CD4-positive, alpha-beta T cell treated with Interleukin-17A for 1 hour (primary cell): Measurements from ENCODE around the gene FGF7.
"Not testable (repeated sequence)": the region's sequence is repeated elsewhere in the genome, so short reads cannot be mapped to it uniquely, and the experiment has no call there.

Source experiments
- DNase-seq: peaks from one replicate; pipeline ENCODE4 v3.0.0-alpha.2; 2020

FGF7 gene

GRCh38 chr15:49439678-49440395 is 16.8 kb downstream of the FGF7 start:
- DNase-seq = no peak

DNA sequence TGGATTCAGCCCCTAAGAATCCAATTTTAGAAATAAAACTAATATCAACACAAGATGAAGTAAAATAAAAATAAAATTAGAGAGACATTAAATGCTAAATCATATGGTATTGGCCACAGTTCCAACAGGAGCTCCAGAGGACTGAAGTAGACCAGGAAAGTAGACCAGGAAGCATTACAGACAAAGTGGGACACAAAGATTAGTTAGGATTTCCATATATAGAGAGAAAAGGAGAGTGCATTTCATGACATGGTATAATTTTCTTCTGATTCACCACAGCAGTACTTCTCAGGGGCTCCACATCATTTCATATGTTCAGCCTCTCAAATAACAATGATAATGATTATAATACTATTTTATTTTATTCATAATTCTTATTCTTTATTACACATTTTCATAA is 18.3 kb downstream of the FGF7 start:
- no peak for DNase-seq

DNA sequence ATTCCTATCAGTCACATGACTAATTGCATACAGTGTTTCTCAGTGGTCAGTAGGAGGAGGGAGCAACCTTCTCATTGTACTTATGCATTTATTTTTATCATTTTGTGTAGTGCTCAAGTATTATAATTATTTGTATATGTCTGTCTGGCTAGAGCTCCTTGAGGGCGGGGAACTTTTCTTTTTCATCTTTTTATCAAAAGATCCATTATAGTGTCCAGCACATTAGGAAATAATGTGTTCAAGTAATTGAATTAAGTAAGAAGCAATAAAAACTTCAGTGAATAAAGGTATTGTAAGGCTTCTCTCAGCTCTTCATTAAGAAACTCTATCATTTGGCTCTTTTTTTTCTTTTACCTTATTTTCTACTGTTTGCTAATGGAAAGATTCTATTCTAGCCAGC is 18.8 kb downstream of the FGF7 start:
- no peak for DNase-seq

DNA sequence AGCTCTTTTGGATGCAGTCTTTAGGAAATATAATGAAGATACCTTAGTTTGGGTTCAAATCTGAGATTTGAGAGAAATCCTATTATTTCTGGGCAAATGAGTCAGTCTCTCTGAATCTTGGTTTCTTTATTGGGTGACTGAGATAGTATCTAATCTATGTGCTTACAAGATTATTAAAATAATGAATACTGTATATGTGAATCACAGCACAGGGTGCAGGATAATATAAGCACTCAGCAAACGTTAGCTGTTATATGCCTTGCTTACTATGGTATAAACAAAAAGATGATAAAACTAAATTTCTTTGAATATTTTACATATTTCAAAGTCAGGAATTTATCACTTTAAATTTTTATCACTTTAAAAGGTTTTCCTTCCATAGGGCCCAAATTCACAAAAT is 29.6 kb downstream of the FGF7 start:
- DNase-seq = no peak

DNA sequence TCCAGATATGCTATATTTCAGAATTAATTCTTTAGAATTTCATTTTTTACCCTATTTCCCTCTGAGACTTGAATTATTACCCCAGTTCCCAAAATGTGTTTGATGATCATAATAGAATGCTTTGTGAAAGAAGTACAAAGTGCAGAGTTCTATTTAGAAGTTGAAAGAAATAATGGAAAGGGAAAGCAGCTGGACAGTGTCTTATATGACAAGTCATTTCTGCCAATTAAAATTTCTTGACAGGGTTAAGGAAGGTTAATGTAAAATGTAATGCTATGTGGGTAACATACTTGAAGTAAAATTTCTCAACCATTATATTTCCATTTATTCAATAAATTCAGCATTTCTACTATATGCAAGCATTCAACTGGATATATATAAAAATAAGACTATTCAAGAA is 33.1 kb downstream of the FGF7 start:
- DNase-seq = no peak

DNA sequence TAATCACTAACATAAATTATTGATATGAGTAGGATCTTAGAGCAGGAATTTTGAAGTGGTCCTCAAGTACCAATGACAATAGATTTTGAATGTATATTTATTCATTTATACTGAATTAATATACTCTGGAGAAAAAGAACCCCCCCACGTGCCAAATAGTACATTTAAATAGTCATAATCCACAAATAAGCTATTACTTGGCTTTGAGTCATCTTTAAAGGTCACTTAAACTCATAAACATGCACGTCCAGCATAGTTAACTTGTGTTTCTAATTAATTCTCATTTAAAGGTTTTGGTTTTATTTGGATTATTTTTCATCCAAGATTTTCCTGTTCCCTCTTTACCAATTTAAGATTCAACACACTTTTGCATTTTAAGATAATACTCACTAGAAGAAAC is 35.1 kb downstream of the FGF7 start:
- DNase-seq = no peak

- no peak for DNase-seq
Measured at GRCh38 chr15:49460411-49460941, 37.4 kb downstream of the FGF7 start.

GRCh38 chr15:49462232-49462844 is 39.3 kb downstream of the FGF7 start:
- DNase-seq = no peak

DNA sequence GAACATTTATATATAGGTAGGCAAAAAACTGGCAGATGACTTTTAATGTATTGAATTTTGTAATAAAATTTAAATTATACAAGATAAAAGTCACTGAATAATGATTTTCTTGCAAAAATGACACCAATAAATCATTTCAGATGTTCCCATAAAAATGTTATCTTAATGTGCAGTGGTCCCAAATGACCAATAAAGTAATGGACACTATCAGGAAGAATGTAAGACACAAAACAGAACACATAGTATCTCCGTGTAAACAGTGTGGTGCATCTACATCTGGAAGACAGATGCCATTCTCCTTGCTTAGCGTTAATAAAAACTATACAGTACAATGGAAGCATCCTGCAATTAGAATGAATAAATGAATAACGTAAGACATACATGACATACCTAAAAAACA is 41.5 kb downstream of the FGF7 start:
- no peak for DNase-seq

- no peak for DNase-seq
Measured at GRCh38 chr15:49466119-49466518, 43.1 kb downstream of the FGF7 start.

DNA sequence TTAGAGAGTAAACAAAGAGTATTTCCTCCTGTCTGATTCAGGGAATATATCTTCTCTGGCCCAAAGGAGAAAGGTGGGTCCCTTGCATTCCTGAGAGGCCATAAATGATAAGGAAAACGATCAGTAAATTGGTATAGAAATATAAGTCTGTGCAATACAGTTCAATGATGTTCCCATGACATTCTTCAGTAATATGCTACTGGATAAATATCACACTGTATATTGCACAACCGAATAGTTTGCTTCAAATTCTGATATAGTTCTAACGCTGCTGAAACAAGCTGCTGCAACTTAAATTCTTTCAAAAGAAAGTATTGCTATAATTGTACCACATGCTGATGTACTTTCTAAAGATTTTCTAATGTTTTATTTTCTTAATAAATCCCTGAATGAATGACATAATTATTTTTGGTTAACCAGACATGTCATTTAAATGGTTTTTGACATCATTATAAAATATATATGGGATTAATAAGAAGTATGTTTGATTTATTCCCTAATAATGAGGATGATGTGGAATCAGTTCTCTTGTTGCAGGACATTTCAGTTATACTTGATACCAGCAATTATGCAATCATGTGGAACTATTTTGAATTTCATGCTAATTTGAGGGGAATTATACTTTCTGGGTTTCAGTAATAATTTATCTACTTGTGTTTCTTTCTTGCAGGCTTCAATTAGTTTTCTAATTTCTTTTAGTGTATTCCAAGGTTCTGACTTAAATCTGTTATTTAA is 44.9 kb downstream of the FGF7 start:
- no peak for DNase-seq

GRCh38 chr15:49468481-49468839 is 45.4 kb downstream of the FGF7 start:
- DNase-seq = no peak

DNA sequence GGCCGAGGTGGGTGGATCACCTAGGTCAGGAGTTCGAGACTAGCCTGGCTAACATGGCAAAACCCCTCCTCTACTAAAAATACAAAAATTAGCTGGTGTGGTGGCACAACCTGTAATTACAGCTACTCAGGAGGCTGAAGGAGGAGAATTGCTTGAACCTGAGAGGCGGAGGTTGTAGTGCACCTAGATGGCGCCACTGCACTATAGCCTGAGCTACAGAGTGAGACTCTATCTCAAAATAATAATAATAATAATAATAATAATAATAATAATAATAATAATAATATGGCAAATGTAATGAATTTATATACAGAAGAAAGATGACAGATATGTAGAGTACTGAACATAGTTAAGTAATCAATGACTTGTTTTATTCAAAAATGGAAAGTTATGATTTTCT is 48.2 kb downstream of the FGF7 start:
- peak; percentile 19 for DNase-seq

DNA sequence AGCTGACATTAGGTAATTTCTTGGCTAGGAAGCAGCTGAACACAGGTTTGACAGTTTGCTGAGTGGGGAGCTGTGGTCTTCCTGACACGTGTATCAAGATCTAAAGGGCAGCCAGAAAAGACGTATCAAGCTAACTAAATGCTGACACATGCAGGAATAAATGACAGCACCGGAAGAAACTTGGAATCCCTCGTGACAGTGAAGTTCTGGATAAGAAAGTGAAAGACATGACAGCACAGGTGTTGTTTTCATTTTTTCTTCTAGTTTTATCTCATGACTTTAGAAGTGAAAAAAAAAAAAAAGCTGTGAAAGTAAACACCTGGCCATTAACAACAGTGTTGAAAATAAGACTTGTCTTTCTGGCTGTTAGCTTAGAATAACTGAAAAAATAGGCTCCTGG is 48.7 kb downstream of the FGF7 start:
- no peak for DNase-seq

DNA sequence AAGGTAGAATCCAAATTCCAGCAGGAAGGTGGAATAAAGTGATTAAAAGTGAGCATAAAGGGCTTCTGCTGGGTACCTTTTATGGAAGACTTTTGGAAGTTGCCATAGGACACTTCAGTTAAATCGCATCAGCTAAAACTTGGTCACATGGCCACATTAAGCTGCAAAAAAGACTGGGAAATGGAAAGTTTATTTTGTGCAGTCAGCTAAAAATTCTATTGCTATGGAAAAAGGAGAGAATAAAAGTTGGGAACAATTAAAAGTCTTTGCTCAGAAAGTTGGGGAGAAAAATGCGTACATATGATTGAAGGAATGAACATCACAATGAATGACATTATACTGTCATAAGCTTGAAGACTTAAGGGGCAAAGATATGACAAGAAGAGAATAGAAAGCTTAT is 49.3 kb downstream of the FGF7 start:
- DNase-seq = no peak

GRCh38 chr15:49473031-49473430 is 50.0 kb downstream of the FGF7 start:
- DNase-seq = no peak

GRCh38 chr15:49478021-49478420 is 55.0 kb downstream of the FGF7 start:
- DNase-seq = not testable (repeated sequence)

GRCh38 chr15:49478982-49479381 is 55.9 kb downstream of the FGF7 start:
- DNase-seq = not testable (repeated sequence)

DNA sequence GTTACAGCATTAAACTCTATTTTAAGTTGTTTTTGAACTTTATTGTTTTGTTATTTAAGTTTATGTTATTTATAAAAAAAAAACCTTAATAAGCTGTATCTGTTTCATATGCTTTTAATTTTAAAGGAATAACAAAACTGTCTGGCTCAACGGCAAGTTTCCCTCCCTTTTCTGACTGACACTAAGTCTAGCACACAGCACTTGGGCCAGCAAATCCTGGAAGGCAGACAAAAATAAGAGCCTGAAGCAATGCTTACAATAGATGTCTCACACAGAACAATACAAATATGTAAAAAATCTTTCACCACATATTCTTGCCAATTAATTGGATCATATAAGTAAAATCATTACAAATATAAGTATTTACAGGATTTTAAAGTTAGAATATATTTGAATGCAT is 62.4 kb downstream of the FGF7 start:
- DNase-seq = not testable (repeated sequence)

DNA sequence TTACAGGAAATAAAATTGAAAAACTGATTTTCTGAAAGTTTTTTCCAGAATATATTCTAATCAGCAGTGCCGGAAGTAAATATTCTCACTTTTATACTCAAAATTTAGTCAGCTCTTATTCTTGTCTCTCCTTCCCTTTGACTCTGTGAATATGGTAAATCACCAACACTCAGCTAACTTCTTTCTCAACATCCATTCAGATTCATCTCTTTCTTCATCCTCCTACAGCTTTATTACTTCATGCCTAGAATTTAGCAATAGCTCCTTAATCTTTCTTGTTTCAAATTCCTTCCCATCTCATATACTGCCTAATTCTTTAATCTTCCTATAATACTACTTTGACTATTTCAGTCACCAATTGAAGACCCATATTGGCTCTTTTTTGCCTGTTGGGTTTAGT is 67.9 kb downstream of the FGF7 start:
- DNase-seq = no peak

GRCh38 chr15:49492151-49492550 is 69.1 kb downstream of the FGF7 start:
- no peak for DNase-seq

DNA sequence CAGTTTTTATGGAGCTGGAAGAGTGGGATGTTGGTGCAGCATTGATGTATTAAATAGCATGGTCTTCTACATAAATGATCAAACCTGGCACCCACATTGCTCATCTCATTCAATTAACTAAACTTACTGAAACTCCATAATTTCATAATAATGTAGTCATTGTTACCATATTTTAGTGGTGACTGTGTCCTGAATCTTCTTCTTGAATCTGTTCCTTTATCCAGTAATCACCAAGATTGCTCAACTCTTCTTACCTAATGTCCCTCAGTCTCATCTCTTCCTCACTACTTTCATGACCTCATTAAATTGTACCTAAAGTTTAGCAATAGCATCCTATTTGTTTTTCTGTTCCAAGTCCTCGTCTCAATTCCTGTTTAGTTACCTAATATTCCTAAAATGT is 69.8 kb downstream of the FGF7 start:
- no peak for DNase-seq

- DNase-seq = no peak
Measured at GRCh38 chr15:49494842-49495241, 71.8 kb downstream of the FGF7 start.
